Upper lobe of left lung (tissue), 6 donors: ENCODE measurements around the gene CALHM2. TPM values are rescaled to one million over a fixed set of nuclear protein-coding genes. Genes with fewer than 3 reads are reported as not detected.

Experiments
- ATAC-seq, 2 donors: fragments of 200-7000 bp; cut with Tn5 transposase; one replicate each; pipeline ENCODE4 v1.9.1; 2022; ENCODE audit warnings: mild to moderate bottlenecking in 2 of 2, moderate library complexity in 2 of 2; ENCODE audit not compliant: low FRiP score in 2 of 2
- DNase-seq, 2 donors: peaks; one replicate each; pipeline ENCODE4 v3.0.0-alpha.2; 2019 to 2020
- H3K27ac ChIP-seq, 4 donors: fragments of 200-600 bp; sonication (generic); one replicate each; pipeline ENCODE4 v1.5.1; 2016 to 2019
- H3K27me3 ChIP-seq, 4 donors: fragments of 200-600 bp; sonication (generic); one replicate each; pipeline ENCODE4 v1.5.1; 2017 to 2019
- H3K36me3 ChIP-seq, 4 donors: fragments of 200-600 bp; sonication (generic); one replicate each; pipeline ENCODE4 v1.5.1; 2016 to 2019
- H3K4me1 ChIP-seq, 4 donors: fragments of 200-600 bp; sonication (generic); one replicate each; pipeline ENCODE4 v1.5.1; 2018 to 2019
- H3K4me3 ChIP-seq, 4 donors: fragments of 200-600 bp; sonication (generic); one replicate each; pipeline ENCODE4 v1.5.1; 2017 to 2019; ENCODE audit warnings: mild to moderate bottlenecking in 2 of 4, moderate library complexity in 1 of 4
- H3K9me3 ChIP-seq, 4 donors: fragments of 200-600 bp; sonication (generic); one replicate each; pipeline ENCODE4 v1.5.1; 2018 to 2019
- CTCF ChIP-seq, 6 experiments: fragments of 450-650 bp in 4 of 6; fragments of 200-600 bp in 2 of 6; sonication (generic) in 2 of 6; IDR thresholded peaks; one replicate each; pipeline ENCODE4 v1.5.1; 2016 to 2019; ENCODE audit warnings: antibody characterized with exemption in 6 of 6
- EP300 ChIP-seq, 4 donors: sonication (generic); formaldehyde crosslinking; IDR thresholded peaks; one replicate each; pipeline ENCODE4 v1.5.1; 2017; ENCODE audit warnings: antibody characterized with exemption in 4 of 4, control low read depth in 2 of 4
- POLR2A ChIP-seq, 4 donors: fragments of 450-650 bp; IDR thresholded peaks; one replicate each; pipeline ENCODE4 v1.5.1; 2016 to 2017; ENCODE audit warnings: antibody characterized with exemption in 4 of 4, mild to moderate bottlenecking in 2 of 4
- POLR2AphosphoS5 ChIP-seq, 2 donors: sonication (generic); formaldehyde crosslinking; IDR thresholded peaks; one replicate each; pipeline ENCODE4 v1.5.1; 2017; ENCODE audit warnings: antibody characterized with exemption in 2 of 2
- WGBS, 2 donors: methylation state at CpG; one replicate each; pipeline ENCODE4 v1.1.5; 2017 to 2018; 5-methylcytosine and 5-hydroxymethylcytosine counted together
- total RNA-seq, 6 donors: library from RNA; depleted of rRNA in 4 of 6; stranded (reverse); fragments of >200 nt in 4 of 6; gene quantifications; one replicate each; pipeline versions ENCODE4 v1.1.0 to v1.2.1, GENCODE V29; 2016 to 2021
- donor health status: DM: no; HTN: no; CAD: no; lungs with moderate emphysema.
- donor health status: DM: no; HTN: yes; CAD: no; lungs with severe emphysema.

The CALHM2 gene
- total RNA-seq, 6 donors from 2014 or later, result 25.6 to 56.8 (median 40.5) TPM

GRCh38 chr10:103457176-103457712 lies 5.1 kb upstream of the CALHM2 start:
- no peak for DNase-seq
- Histone ChIP-seq H3K4me3 (no peak overlapping the region), H3K36me3 (no peaks in the 10 kb centered on the region), H3K27ac (no peak overlapping the region), H3K27me3 (no peaks in the 10 kb centered on the region), H3K9me3 (no peaks in the 10 kb centered on the region), H3K4me1 (peaks cover 6 to 8% (median 7%) of the 10 kb centered on the region in 4 donors)
- TF ChIP-seq CTCF (IDR thresholded peaks at IDR 0.05) (no peak), EP300 (IDR thresholded peaks at IDR 0.05) (no peak), POLR2A (IDR thresholded peaks at IDR 0.05) (no peak)
- ATAC-seq, result no peak
- WGBS, 2 donors, result 88 to 89% methylated on average over 3 to 8 of the region's 8 CpGs

GRCh38 chr10:103456074-103456660 lies 4.0 kb upstream of the CALHM2 start:
- ATAC-seq (no peak), DNase-seq (no peak)
- Histone ChIP-seq H3K36me3 (no peaks in the 10 kb centered on the region), H3K4me1 (peaks cover 6 to 14% (median 10%) of the 10 kb centered on the region in 4 donors), H3K9me3 (no peaks in the 10 kb centered on the region), H3K4me3 (no peak overlapping the region), H3K27ac (no peak overlapping the region), H3K27me3 (no peaks in the 10 kb centered on the region)
- 89 to 90% methylated on average over 7 to 9 of the region's 9 CpGs for WGBS, 2 donors
- TF ChIP-seq CTCF (IDR thresholded peaks at IDR 0.05) (no peak), POLR2AphosphoS5 (IDR thresholded peaks at IDR 0.05) (no peak), EP300 (IDR thresholded peaks at IDR 0.05) (no peak), POLR2A (IDR thresholded peaks at IDR 0.05) (no peak)

GRCh38 chr10:103455235-103455634 lies 3.1 kb upstream of the CALHM2 start:
- no peak for TF ChIP-seq POLR2A (IDR thresholded peaks at IDR 0.05)
- no peak for TF ChIP-seq EP300 (IDR thresholded peaks at IDR 0.05)
- no peak for TF ChIP-seq POLR2AphosphoS5 (IDR thresholded peaks at IDR 0.05)
- TF ChIP-seq CTCF (IDR thresholded peaks at IDR 0.05), result no peak
- Histone ChIP-seq H3K4me1 (peaks cover 12 to 23% (median 16%) of the 10 kb centered on the region in 4 donors), H3K27me3 (no peaks in the 10 kb centered on the region), H3K27ac (no peak overlapping the region), H3K36me3 (no peaks in the 10 kb centered on the region), H3K9me3 (no peaks in the 10 kb centered on the region), H3K4me3 (no peak overlapping the region)
- DNase-seq (peak in 1 of 2 donors; percentile 77), ATAC-seq (no peak)
- WGBS, 2 donors, result 83 to 90% methylated on average over 11 to 25 of the region's 25 CpGs

- DNase-seq (no peak), ATAC-seq (no peak)
- no peaks in the 10 kb centered on the region for H3K27me3 ChIP-seq
- H3K9me3 ChIP-seq, result no peaks in the 10 kb centered on the region
- H3K4me3 ChIP-seq, result no peak overlapping the region
- TF ChIP-seq CTCF (IDR thresholded peaks at IDR 0.05) (no peak), POLR2AphosphoS5 (IDR thresholded peaks at IDR 0.05) (no peak), POLR2A (IDR thresholded peaks at IDR 0.05) (no peak), EP300 (IDR thresholded peaks at IDR 0.05) (no peak)
- H3K36me3 ChIP-seq, result peaks cover 0 to 12% (median 8%) of the 10 kb centered on the region in 4 donors
- no peak overlapping the region for H3K27ac ChIP-seq
- H3K4me1 ChIP-seq, result peaks cover 24 to 35% (median 27%) of the 10 kb centered on the region in 4 donors
- 73 to 84% methylated on average over 2 to 4 of the region's 4 CpGs for WGBS, 2 donors
These were observed 1.9 kb upstream of the CALHM2 start for GRCh38 chr10:103454026-103454425.
